Activated T-cell treated with anti-CD3 and anti-CD28 coated beads, Interleukin-2, amount 50 U/mL, for 48 hours (primary cell): ENCODE results near the gene DOLPP1.
"Not testable (repeated sequence)": the region's sequence is repeated elsewhere in the genome, so short reads cannot be mapped to it uniquely, and the experiment has no call there.

Experiments used
- DNase-seq, 2 experiments: peaks; one replicate each; pipeline ENCODE4 v3.0.0-alpha.2; 2020

The DOLPP1 gene

GRCh38 chr9:129113645-129114304 lies 32.9 kb downstream of the DOLPP1 start:
- no peak for DNase-seq

DNA sequence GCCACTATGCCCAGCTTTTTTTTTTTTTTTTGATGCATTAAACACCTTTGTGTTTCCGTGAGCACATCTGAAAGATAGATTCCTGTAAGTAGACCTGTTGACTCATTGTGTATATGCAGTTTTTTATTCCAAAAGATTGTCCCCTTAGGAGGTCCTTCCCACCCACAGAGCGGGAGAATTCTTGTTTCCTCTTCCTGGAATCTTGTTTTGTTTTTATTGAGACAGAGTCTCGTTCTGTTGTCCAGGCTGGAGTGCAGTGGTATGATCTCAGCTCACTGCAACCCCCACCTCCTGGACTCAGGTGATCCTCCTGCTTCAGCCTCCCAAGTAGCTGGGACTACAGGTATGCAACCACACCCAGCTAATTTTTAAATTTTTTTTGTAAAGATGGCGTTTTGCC lies 37.9 kb downstream of the DOLPP1 start:
- no peak for DNase-seq

- DNase-seq = no peak
These were observed 40.6 kb downstream of the DOLPP1 start for GRCh38 chr9:129121483-129121882.

DNA sequence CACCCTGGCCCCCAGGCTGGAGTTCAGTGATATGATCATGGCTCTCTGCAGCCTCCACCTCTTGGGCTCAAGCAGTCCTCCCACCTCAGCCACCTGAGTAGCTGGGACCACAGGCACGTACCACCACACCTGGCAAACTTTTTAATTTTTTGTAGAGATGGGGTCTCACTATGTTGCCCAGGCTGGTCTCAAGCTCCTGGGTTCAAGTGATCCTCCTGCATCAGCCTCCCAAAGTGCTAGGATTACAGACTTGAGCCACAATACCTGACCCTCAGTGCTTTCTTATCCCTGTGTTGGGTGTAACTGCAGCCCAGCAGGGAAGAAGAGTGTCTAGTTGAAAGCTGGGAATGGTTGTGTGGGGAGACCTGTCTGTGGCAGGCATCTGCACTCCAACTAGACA lies 41.2 kb downstream of the DOLPP1 start:
- no peak for DNase-seq

- not testable (repeated sequence) for DNase-seq
These were observed 42.1 kb downstream of the DOLPP1 start for GRCh38 chr9:129122976-129123375.

GRCh38 chr9:129124506-129125069 lies 43.7 kb downstream of the DOLPP1 start:
- DNase-seq = no peak

- no peak for DNase-seq
These were observed 44.6 kb downstream of the DOLPP1 start for GRCh38 chr9:129125478-129125877.

- DNase-seq = no peak
These were observed 46.1 kb downstream of the DOLPP1 start for GRCh38 chr9:129126749-129127618.

- no peak for DNase-seq
These were observed 47.8 kb downstream of the DOLPP1 start for GRCh38 chr9:129128689-129129088.

DNA sequence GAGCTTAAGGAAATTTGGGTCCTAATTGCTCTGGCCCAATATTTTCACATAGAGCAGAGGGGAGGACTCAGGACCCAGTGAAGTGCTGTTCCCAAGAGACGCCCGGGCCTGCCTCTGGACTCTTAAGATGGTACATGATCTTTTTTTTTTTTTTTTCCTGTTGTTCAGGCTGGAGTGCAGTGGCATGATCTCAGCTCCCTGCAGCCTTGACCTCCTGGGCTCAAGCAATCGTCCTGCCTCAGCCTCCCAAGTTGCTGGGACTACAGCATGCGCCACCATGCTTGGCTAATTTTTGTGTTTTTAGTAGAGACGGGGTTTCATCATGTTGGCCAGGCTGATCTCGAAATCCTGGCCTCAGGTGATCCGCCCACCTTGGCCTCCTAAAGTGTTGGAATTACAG lies 49.4 kb downstream of the DOLPP1 start:
- DNase-seq = not testable (repeated sequence)

- no peak for DNase-seq
These were observed 49.9 kb downstream of the DOLPP1 start for GRCh38 chr9:129130791-129131190.

- peak; percentile 89 to 90 for DNase-seq
These were observed 50.6 kb downstream of the DOLPP1 start for GRCh38 chr9:129131300-129132145.

DNA sequence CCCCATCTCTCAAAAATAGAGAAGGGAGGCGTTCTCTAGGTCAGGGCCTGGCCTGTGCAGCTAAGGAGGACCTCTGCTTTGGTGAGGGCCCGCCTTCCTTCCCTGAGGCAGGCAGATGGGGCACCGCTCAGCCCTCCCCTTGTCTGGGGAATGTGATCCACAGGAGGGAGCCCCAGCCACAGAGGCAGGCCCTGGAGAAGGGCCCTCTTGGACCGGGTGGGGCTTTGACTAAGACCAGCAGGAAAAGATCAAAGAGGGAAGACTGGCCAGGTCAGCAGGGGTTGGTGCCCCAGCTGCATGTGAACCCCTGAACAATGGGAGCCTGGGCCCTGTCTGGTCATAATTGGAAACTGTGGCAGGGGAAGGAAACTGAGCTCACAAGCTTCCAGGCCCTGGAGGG lies 52.2 kb downstream of the DOLPP1 start:
- DNase-seq = no peak

- no peak for DNase-seq
These were observed 54.6 kb downstream of the DOLPP1 start for GRCh38 chr9:129135476-129135875.

DNA sequence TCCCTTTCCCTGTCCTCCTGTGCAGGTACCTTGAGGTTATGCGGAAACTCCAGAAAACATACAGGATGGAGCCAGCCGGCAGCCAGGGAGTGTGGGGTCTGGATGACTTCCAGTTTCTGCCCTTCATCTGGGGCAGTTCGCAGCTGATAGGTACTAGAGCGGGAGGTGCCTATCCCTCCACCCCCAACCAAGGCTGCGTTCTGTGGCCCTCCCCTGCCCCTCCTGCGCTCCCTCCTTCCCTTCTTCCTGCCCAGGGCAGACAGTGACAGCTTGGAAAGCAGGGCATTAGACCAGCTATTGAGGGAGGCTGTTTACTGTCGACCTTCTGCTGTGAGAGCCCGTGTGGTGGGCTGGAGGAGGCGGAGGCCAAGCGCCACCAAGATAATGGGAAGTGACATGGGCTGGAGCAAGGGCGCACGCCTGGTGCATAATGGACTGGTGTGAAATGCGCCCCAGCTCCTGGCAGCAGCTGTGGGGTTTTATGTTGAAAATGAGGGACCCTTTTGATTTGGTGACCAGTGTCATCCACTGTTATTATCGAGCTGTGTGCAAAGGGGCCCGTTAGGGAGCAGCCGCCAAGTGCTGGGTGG lies 55.6 kb downstream of the DOLPP1 start:
- DNase-seq = no peak

GRCh38 chr9:129137292-129138143 lies 56.6 kb downstream of the DOLPP1 start:
- DNase-seq = no peak

GRCh38 chr9:129138144-129138462 lies 57.2 kb downstream of the DOLPP1 start:
- DNase-seq = no peak

DNA sequence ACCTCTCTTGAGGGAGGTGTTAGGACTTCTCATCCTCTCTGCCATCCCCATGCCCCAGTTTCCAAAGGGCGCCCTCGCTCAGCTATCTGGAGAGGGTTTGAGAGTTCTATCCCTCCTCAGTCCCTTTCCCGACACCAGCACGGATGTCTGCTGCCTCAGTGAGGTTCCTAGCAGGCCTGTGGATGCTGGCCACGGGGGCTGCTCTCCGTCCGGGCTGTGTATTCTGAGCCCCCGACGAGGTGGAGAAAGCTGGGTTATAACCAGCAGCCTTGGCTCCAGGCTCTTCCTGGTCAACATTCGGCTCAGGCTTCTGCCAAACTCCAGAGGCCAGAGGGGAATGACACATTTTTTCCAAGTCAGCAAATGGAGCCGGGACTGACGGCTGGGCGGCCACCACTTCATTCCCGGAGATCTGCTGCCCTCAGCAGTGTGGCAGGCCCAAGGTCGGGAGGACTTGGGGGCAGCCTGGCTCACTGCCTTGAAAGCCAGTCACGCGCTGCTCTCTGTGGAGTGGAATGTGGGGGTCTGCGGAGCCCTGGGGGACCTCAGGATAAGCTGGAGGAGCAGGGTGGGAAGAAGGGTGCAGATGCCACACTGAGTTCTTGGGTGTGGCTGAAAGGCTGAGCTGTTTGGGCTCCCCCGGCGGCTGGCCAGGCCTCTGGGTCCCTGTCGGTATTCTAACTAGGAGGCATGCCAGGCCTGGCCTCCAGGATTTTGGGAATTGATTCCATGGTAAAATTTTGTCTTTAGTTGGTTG lies 57.7 kb downstream of the DOLPP1 start:
- no peak for DNase-seq

DNA sequence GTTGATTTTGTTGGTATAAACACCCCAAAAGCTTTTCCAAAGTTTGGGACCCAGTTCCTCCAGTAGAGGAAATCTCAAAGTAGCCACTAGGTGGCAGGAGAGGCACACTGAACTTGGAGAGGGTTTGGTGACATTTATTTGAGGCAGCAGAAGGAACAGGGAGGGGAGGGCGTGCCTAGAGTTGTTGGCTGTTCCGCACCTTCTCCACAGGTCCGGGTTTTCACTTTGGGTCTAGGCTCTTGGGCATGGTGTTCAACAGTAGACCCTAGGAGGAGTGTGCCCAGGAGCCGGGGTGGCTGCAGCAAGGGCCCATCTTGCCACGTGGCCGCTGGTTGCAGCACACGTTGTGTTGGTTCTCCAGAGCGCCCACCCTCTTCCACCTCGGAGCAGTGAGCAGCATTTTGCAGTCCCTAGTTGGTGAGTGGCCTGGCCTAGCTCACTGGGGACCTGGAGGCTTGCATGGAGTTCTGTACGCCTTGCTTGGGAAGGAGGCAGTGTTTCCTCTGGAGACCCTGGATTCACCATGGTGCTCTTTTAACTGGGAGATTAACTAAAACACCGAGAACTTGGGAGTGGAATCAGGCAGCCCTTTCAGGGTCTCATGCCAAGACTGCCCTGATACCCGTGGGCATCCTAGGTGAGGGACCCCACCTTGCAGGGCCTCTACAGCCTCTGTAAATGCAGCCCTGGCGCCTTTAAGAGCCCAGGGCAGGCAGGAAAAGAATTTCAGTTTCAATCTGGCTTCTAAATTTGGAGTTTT lies 58.5 kb downstream of the DOLPP1 start:
- peak; percentile 80 to 81 for DNase-seq

GRCh38 chr9:129139993-129140396 lies 59.1 kb downstream of the DOLPP1 start:
- peak; percentile 83 to 84 for DNase-seq
